HG03103 (cell line): Measurements from ENCODE around the gene SLC9A8.
"Not testable (repeated sequence)": the region's sequence is repeated elsewhere in the genome, so short reads cannot be mapped to it uniquely, and the experiment has no call there.

Experiments
- ATAC-seq: cut with Tn5 transposase; IDR thresholded peaks from one replicate; pipeline ENCODE4 v1.9.1; 2021; ENCODE audit warnings: low read depth; ENCODE audit not compliant: unreplicated experiment

SLC9A8 gene

DNA sequence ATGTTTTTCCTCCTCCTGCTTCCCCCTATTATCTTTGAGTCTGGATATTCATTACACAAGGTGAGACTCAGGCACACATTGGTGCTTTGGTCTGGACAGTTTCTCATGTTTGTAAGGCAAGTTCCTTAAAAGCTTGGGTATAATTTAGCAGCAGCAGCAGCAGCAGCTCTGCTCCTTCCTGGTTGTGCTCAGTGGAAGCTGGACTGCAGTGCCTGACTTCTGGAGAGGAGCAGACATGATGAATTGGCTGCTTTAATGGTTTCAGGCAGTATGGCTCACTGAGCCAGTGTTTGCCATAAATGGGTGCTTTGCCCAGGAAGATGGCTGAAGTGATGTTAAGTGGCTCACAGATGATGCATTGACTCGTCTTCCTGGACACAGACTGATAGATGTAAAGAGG lies 32.4 kb downstream of the SLC9A8 start:
- no peak for ATAC-seq

DNA sequence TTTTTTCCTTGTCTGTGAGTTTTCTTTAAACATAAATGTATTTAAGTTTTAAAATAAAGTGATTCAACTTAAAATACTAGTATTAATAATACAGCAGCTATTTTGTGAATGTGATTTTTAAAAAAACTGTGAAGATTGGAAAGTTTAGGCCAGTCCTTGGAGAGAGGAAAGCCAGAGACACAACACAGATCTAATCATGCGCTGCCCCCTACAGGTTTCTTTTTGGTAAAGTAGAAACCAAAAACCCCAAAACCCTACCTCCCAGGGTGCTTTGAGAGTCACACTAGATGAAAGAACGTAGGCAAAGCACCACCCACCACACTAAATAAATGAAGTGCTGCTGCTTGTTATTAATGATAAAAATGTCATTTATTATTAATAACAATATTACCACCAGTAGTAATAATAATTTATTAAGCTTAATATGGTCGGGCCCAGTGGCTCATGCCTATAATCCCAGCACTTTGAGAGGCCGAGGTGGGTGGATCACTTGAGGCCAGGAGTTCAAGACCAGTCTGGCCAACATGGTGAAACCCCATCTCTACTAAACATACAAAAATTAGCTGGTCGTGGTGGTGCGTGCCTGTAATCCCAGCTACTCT lies 33.7 kb downstream of the SLC9A8 start:
- no peak for ATAC-seq

DNA sequence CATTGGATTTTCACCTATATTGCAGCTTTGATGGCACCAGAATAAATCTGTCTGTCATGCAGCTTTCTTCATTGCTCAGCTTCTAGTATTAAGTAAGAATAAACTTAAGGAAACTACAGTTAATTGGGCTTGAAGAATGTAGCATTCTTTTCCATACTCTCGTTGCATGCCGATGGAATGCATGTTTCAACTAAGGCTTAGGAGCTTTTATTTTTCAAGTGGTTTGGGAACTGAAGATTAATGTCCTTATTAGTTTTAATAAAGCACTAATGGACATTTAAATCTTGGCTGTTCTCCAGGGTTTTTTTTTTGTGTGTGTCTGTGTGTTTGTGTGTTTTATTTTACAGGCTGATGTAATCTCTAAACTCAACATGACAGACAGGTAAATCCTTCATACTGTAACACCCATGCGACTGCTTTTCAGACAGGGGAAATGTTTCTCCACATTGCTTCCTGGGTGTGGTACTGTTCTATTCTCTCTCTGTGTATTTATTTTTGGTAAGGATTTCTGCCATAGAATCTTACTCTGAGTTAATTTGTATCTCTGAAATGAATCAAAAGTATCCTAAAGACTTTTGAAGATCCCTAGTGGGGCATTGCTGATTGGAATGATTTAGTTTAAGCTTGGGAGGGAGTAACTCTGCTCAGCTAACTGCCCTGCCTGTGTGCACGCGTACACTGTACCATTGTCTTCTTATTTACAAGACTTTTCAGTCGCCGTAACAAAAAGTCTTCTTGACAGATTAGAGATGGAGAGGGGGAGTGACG lies 38.0 kb downstream of the SLC9A8 start:
- no peak for ATAC-seq

DNA sequence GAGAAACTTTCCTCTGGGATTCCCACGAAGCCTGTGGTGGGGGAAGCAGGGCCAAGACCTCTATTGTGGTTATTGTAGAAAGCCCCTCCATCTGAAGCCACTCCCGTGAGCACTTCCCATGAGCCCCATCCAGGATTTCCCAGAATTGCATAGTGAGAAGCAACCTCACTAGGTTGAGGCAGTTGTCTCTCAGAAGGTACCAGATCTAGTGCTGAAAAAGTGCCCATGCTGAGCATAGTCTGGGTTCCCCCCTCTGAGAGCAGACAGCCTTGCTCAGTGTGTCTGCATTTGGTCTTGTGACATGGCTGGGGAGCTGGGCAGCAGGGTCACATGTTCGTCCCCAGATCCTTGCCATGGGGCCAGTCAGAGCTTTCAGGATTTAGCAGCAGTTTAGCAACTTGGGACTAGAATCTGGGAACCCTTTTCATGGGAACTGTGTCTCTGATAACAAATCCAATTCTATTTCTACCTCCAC lies 38.6 kb downstream of the SLC9A8 start:
- ATAC-seq: no peak

DNA sequence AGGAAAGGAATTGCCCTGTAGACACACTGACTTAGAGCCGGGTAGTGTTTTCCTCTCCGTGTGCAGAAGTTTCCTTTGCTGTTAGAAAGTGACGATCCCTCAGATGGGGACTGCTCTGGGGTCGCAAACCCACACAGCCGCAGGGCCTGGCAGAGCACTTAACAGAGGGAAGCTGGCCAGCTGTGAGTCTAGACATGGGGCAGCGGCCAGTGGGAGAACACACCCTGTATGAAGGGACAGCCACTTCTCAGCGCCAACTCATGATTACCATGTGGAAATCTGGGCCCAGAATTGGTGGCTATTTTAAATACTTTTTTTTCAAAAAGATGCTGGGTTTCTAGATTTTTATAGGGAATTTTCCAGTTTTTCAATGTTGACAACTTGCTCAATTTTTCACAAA lies 39.4 kb downstream of the SLC9A8 start:
- ATAC-seq: no peak

DNA sequence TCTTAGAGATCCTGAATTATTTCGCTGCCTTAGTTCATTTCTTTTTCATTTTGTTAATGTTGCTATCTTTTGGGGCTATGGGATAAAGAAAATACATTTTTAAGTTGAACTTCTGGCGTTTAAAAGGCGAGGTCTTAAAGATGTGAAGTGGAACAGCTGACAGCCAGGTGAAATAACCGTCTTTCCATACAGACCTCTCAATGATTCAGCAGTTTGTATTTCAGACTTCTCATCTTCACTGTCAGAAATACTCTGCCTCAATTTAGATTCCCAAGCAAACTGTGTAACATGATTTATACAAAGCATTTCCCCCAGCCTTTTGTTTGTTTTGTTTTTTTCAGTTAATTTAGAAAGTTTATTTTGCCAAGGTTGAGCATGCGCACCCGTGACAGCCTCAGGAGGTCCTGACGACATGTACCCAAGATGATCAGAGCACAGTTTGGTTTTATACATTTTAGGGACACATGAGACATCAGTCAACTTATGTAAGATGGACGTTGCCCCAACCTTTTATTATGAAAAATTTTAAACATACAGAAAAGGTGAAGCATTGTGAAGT lies 40.0 kb downstream of the SLC9A8 start:
- ATAC-seq: no peak

DNA sequence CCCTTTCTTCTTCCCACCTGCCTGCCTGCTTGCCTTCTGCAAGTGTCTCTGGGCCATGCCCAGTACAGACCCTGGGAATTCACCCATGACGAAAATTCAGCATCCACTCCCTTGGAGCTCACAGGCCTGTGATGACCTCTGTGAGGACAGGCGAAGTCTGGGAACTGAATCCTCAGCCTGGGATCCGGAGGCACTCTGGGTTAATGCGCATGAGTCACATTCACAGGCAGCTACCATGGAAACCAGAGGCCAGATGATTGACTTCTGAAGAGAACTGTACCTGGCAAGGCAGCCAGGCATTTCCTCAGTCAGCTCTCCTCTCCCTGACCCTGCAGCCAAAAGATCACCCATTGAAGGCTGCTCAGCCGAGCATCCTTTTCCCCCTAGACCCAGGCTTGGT lies 41.0 kb downstream of the SLC9A8 start:
- no peak for ATAC-seq

DNA sequence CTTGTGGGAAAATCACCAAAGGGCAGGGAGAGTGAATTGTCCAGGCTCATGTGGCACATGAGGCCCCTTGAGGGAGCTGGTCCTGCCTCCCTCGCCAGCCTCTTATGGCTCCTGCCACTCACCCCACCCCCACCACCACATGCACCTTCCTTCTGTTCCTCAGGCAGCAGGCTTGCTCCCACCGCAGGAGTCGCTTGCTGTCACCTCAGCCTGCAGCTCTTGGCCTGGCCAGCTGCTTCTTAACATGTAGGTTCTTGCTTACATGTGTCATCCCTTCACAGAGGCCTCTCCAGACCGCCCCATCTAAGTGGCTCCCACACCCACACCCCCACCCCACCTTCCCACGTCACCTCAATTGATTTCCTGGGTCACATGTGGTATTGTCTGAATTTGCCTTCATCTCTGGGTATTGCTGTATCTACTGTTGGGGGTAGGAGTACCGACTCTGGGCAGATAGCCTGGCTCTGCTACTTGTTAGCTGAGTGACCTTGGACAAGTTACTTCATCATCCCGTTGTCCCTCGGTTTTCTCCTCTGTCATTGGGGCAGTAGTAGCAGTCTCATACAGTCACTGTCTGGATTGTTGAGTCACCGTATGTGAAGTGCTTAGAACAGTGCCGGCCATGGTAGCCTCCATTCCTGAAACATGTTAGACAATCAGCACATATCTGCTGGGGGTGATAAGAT lies 41.7 kb downstream of the SLC9A8 start:
- ATAC-seq: no peak

DNA sequence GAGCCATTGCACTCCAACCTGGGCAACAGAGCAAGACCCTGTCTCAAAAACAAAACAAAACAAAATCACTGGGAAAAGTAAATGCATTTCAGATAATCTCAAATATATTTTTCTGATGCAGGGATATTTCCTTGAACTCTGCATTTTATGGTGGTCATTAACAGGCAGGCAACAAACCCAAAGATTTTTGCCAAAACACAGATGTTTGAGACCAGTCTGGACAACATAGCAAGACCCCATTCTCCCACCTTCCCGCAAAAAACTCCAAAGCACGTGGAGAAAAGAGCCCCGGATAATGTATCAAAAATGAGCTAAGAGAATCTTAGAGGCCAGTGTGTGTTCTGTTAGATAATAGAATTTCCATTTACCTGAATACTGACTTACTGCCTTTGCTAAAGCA lies 44.3 kb downstream of the SLC9A8 start:
- no peak for ATAC-seq

DNA sequence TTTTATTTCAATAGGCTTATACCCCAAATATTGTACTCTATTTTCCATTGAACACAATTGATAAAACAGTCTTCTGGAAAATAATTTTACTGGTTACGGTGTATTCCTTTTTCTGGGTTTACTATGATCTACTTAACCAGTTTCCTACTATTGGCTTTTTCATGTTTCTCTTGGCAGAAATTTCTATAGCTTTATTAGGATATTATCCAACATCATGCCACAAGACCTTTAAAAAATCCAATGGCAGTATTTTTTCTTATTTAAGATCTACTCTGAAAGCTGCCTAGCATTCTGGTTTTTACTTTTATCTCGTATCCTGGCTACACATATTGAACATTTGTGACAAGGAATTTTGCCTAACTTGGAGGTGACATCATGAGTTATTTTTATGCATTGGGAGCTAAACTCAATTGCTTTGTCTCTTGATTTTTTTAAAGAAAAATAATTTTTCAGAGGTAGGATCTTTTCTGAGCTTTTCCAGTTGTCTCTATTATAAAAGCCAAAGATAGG lies 45.5 kb downstream of the SLC9A8 start:
- no peak for ATAC-seq

DNA sequence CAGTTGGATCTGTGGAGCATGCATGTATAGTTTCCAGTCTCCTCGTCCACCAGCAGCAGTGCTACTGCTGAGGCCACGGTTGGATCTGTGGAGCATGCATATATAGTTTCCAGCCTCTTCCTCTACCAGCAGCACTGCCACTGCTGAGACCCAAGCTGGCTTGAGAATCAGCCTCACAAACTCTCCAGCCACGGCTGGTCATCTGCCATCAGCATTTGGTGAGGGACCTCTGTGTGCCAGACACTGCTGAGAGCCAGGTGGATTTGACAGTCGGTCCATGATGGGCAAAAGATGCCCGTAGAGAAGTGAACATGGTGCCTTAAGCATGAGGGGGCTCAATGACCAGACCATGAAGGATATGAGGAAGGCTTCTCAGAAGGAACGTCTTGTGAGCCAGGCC lies 46.4 kb downstream of the SLC9A8 start:
- ATAC-seq: no peak

DNA sequence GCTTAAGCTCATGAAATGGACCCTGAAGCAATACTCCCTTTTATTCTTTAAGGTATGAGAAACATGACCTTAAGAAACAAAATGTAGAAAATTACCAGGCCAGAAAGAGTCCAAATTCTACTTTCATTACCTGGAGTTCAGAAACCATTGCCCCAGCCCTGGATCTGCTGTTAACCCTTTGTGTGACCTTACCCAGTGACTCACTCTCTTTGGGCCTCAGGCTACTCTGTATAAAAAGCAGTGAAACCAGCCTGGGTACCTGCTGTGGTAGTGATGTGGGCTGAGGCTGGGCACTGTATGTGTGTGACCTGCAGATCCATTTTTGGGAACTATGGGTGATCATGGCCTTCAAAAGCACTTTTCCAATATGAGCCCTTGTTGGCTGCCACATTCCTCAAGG lies 47.2 kb downstream of the SLC9A8 start:
- ATAC-seq: no peak

DNA sequence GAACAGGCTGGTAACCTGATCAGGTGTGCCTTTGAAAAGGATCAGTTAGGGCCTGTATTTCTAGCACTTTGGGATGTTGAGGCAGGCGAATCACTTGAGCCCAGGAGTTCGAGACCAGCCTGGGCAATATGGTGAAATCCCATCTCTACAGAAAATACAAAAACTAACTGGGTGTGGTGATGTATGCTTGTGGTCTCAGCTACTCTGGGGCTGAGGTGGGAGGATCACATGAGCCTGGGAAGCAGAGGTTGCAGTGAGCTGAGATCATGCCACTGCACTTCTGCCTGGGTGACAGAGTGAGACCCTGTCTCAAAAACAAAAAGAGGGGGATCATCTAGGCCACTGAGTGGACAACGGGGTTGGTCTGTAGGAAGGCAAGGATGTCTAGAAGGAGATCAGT lies 48.6 kb downstream of the SLC9A8 start:
- not testable (repeated sequence) for ATAC-seq

DNA sequence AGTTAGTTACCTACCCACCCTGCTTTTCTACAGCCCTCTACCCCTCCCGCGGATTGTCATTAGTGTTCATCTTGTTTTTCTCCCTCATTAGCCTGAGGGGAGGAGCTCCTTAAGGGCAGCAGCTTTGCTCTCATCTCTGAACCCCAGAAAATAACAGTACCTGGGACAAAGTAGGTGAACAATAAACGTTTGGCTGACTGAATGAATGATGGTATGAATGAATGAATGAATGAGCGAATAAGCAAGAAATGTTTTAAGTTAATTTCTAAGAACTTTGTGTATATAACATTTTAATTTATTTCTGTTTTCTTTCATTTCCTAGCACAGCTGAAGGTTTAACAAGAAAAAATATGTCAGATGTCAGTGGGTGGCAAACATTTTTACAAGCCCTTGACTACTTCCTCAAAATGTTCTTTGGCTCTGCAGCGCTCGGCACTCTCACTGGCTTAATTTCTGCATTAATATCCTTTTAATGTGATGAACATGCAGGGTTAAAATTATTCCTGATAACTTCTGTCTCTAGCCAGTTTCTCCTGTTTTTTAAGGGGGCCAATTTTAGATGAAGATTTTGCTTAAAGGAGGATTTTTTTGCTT lies 50.1 kb downstream of the SLC9A8 start:
- no peak for ATAC-seq

DNA sequence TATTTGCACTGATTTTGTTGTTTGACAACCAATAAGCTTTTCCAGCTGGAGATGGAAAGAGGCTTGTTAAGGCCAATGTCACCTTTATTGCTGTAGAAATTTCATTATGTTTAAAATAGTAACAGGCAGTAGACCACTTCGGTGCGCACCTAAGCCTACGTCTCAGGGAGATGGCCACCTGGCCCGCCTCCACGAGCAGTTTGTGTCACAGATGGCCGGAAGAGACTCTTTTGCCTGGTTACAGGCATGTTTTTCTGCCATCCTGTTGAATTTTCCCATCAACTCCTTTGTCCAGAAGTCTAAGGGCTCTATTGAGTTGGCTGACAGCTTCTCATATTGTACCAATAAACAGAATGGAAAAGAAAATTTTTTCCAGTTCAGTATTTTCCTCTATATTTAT lies 51.0 kb downstream of the SLC9A8 start:
- no peak for ATAC-seq

DNA sequence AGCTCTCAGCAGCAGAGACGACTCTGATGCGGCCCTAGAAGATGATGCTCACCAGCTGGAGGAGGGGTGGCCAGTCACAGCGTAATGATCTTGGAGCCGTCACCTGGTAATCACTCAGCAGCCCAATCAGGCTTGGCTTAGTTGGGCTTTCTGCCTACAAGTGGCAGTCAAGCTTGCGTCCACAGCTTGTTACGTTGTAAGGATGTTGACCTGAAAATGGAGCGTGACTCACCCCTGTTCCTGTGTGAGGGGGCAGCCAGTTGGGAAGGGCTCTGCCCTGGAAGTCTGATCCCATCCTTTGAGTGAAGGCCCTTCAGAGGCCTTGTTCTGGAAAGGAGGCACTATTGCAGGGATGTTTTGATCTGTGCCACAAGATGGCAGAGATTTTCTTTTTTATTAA lies 52.9 kb downstream of the SLC9A8 start:
- ATAC-seq: no peak

DNA sequence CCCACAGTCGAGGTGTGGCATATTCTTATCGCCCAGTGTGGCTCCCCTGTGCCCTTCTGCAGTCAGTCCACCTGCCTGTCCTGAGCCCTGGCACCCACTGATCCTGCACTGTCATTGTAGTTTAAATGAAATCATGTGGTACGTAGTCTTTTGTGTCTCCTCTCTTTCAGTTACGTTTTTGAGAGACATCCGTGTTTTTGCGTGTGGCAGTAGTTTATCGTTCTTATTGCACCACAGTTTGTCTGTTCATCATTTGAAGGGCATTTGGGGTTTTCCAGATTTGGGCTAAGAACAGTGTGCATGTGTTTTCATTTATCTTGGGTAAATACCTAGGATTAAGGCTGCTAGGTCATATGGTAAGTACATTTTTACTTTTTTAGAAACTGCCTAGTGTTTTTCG lies 53.4 kb downstream of the SLC9A8 start:
- ATAC-seq: no peak

DNA sequence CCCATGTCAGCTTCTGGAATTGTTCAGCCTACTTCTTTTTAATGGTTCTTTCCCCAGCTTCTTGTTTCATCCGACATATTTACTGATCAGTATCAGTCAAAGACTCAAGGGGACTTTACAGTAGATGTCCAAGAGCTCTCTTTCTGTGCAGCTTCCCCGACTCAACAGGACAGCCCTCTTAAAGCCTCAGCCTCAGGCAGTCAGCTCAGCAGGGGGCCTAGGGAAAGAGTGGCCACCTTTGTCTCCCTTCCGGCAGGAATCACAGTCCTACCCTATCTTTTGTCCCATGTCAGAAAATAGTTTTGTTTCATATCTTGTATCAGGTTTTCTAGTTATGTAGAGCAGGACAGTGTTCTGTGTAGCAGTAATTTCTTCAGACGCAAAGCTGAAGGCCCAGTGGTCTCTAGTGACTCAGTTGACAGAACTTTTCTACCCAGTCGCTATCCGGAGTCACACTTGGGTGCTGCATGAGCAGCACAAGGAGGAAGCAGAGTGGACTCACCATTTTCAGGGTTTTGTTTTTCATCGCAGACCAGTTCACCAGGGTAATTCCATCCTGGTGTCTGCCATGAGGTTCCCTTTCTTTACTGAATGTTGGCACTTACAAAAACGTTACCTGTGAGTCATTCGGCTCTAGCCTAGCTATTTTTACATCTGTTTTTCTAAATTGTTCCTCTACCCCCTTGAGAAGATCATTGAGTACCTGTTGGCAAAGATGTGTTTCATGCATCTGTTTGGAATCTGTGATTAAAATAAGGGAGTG lies 55.0 kb downstream of the SLC9A8 start:
- ATAC-seq: no peak

DNA sequence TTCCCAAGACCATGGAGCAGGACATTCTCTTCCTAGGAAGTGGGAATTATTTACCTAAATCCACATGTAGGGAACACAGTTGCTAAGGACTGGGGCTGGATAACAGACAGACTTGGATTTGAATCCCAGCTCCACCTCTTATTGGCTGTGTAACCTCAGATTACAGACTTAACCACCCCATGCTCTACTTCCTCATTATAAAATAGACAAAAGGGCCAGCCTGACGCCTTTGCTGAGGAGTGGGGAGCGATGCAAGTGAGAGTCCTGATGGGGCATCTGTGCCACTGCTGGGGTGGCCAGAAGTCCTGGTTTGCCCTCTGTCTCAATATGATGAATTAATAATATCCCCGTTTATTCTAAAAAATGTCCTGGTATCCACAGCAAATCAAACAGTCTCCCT lies 55.9 kb downstream of the SLC9A8 start:
- ATAC-seq: no peak

DNA sequence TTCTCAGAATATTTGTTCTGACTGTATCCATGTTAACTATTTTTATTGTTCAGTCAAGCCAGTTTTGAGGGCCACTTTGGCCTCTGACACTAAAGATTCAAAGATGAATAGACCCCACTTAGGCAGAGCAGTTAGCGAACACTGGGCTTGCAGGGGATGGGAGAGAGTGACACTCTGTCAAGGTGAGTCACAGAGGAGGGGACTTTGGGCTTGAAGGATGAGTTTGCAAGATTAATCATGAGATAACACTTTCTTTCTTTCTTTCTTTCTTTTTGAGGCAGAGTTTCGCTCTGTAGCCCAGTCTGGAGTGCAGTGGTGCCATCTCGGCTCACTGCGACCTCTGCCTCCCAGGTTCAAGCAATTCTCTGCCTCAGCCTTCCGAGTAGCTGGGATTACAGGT lies 56.3 kb downstream of the SLC9A8 start:
- ATAC-seq: no peak
